ENCODE data around the gene BCAP31. TPM values are rescaled to one million over a fixed set of nuclear protein-coding genes. Genes with fewer than 3 reads are reported as not detected.

The BCAP31 gene
- total RNA-seq, 1 donor from 2014 or later, result 144 TPM

DNA sequence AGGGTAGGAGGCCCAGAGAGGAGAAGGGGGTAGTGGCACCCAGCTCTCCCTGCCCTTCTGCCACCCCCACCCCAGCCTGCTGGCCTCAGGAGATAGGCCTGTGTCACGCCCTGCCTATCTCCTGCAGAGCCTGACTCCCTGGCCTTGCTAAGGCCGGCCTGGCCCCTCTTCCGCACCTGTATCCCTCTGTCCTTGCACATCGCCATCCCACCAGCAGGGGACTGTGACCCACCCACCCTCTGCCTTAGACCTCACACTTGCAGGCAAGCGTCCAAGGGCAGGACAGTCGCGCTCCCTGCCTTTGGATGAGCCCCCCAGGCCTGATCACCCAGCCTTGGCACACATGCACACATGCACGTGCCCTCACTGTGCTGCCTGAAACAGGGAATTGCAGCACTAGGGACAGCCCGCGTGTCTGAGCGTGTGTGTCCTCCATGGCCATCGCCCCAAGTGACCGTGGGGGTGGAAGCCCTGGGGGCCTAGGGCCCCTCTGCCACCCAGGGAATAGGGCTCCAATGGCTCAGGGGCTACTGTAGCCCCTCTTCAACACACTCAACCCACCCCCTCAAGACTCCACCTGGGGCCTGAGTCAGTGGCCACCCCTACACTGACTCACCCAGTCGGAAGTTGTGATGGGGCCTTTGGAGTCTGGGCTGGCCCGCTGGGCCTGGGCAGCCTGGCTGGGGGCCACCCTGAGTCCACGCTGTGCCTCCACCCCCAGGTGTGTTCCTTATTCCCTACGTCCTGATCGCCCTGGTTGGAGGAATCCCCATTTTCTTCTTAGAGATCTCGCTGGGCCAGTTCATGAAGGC is 34.3 kb downstream of the BCAP31 start:
- no peaks in the 10 kb centered on the region for H3K27me3 Mint-ChIP-seq (ENCODE audit: low read depth)
- no peak overlapping the region for H3K27ac Mint-ChIP-seq (ENCODE audit: unreplicated experiment)
- no peaks in the 10 kb centered on the region for H3K36me3 Mint-ChIP-seq (ENCODE audit: low read depth)
- TF ChIP-seq CTCF (IDR thresholded peaks at IDR 0.05), result peak; percentile 10
- H3K4me3 Mint-ChIP-seq (ENCODE audit: unreplicated experiment), result peak overlapping the region; percentile 56
- no peak for DNase-seq (ENCODE audit: low spot score)
- peaks cover 2% of the 10 kb centered on the region for H3K4me1 Mint-ChIP-seq (ENCODE audit: low read depth)
- H3K9me3 Mint-ChIP-seq (ENCODE audit: low read depth), result no peaks in the 10 kb centered on the region

DNA sequence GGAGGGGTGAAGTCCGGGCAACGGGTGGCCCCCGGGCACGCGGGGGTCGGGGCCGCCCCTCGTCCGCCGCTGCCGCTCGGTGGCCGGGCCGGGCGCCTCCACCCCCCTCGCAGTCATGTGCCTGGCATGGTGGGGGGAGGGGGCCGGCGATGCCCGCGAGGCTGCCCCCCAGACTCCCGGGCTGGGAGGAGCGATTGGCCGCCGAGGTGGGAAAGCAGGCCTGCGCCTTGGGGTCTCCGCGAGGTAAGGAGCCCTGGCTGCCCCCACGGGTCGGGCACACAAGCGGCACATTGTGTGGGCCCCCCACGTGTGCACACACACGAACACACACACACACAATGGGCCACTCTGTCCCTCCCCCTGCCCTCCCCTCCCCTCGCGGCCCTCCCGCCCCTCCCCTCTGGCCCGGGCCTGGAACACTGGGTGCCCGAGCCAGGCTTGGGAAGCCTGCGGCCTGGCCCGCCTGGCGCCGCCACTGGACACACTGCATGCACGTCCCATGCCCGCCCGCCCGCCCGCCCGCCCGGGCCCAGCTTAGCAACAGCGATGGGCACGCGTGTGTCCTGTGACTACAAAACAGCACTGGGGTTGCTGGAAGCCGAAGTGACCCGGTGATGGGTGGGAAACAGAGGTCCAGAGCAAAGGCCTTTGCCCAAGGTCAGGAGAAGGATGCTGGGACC is 35.1 kb downstream of the BCAP31 start:
- Mint-ChIP-seq H3K4me1 (ENCODE audit: low read depth) (peaks cover 2% of the 10 kb centered on the region), H3K27me3 (ENCODE audit: low read depth) (no peaks in the 10 kb centered on the region), H3K36me3 (ENCODE audit: low read depth) (no peaks in the 10 kb centered on the region), H3K4me3 (ENCODE audit: unreplicated experiment) (peak overlapping the region; percentile 56), H3K9me3 (ENCODE audit: low read depth) (no peaks in the 10 kb centered on the region), H3K27ac (ENCODE audit: unreplicated experiment) (no peak overlapping the region)
- TF ChIP-seq CTCF (IDR thresholded peaks at IDR 0.05), result no peak
- no peak for DNase-seq (ENCODE audit: low spot score)

GRCh38 chrX:153688506-153688905 is 35.7 kb downstream of the BCAP31 start:
- H3K36me3 Mint-ChIP-seq (ENCODE audit: low read depth), result peaks cover 2% of the 10 kb centered on the region
- no peaks in the 10 kb centered on the region for H3K27me3 Mint-ChIP-seq (ENCODE audit: low read depth)
- no peak overlapping the region for H3K4me3 Mint-ChIP-seq (ENCODE audit: unreplicated experiment)
- no peak for DNase-seq (ENCODE audit: low spot score)
- H3K9me3 Mint-ChIP-seq (ENCODE audit: low read depth), result peaks cover 4% of the 10 kb centered on the region
- H3K4me1 Mint-ChIP-seq (ENCODE audit: low read depth), result peaks cover 2% of the 10 kb centered on the region
- H3K27ac Mint-ChIP-seq (ENCODE audit: unreplicated experiment), result no peak overlapping the region
- TF ChIP-seq CTCF (IDR thresholded peaks at IDR 0.05), result no peak

GRCh38 chrX:153688071-153688470 is 36.1 kb downstream of the BCAP31 start:
- DNase-seq (ENCODE audit: low spot score), result no peak
- Mint-ChIP-seq H3K4me1 (ENCODE audit: low read depth) (peaks cover 2% of the 10 kb centered on the region), H3K36me3 (ENCODE audit: low read depth) (peaks cover 2% of the 10 kb centered on the region), H3K27ac (ENCODE audit: unreplicated experiment) (no peak overlapping the region), H3K27me3 (ENCODE audit: low read depth) (no peaks in the 10 kb centered on the region), H3K4me3 (ENCODE audit: unreplicated experiment) (no peak overlapping the region), H3K9me3 (ENCODE audit: low read depth) (peaks cover 5% of the 10 kb centered on the region)
- no peak for TF ChIP-seq CTCF (IDR thresholded peaks at IDR 0.05)

- peak within 1 kb of the TSS; percentile 48 for H3K4me3 Mint-ChIP-seq (ENCODE audit: unreplicated experiment)
- H3K4me1 Mint-ChIP-seq (ENCODE audit: low read depth), result peaks cover 2% of the 10 kb centered on the region
- peaks cover 5% of the 10 kb centered on the region for H3K9me3 Mint-ChIP-seq (ENCODE audit: low read depth)
- H3K36me3 Mint-ChIP-seq (ENCODE audit: low read depth), result peaks cover 2% of the 10 kb centered on the region
- no peak within 1 kb of the TSS for H3K27ac Mint-ChIP-seq (ENCODE audit: unreplicated experiment)
- no peak for DNase-seq (ENCODE audit: low spot score)
- peak; percentile 73 for TF ChIP-seq CTCF (IDR thresholded peaks at IDR 0.05)
- no peaks in the 10 kb centered on the region for H3K27me3 Mint-ChIP-seq (ENCODE audit: low read depth)
These were observed 36.8 kb downstream of the BCAP31 start, which contains the start of gene SLC6A8 for GRCh38 chrX:153687121-153688039. Gene SLC6A8, plus strand, starts transcription at chrX:153687926. Its CDS starts 649 bp downstream, at chrX:153688575.

All from chondrocyte (in vitro differentiated cells).